IMR-90 (cell line): ENCODE data around the gene PAX5. TPM values are rescaled to one million over a fixed set of nuclear protein-coding genes. Genes with fewer than 3 reads are reported as not detected.

Experiments
- ATAC-seq: fragments of 200-7000 bp; cut with Tn5 transposase; 2 replicates; pipeline ENCODE4 v1.9.1; 2020; ENCODE audit warnings: low read depth, mild to moderate bottlenecking, moderate library complexity
- BruUV-seq: library from RNA; stranded (reverse); fragments of 400-500 nt; replicated peaks from 2 replicates; lab custom pipeline; 2021; lab: Mats Ljungman, UMichigan
- CTCF ChIA-PET: fragments of 300-600 bp; formaldehyde crosslinking; extraction: SDS; loops from one replicate; lab custom pipeline; 2021; ENCODE audit warnings: antibody characterized with exemption; lab: Yijun Ruan, JAX
- POLR2A ChIA-PET: fragments of 300-600 bp; sonication (Branson Sonifier 250); formaldehyde crosslinking; loops from one replicate; lab custom pipeline; 2022; ENCODE audit warnings: antibody characterized with exemption; ENCODE audit not compliant: unreplicated experiment; lab: Charles Lee
- DNase-seq: peaks from one replicate; pipeline ENCODE4 v3.0.0; 2013
- H2AFZ ChIP-seq: replicated peaks from 2 replicates; pipeline ENCODE3; 2013; ENCODE audit warnings: low read length, mild to moderate bottlenecking; ENCODE audit not compliant: poor library complexity
- H2AK5ac ChIP-seq: 2 replicates; pipeline ENCODE4 v1.6.1; 2013; ENCODE audit warnings: low read depth, low read length, inconsistent platforms
- H2AK9ac ChIP-seq: replicated peaks from 2 replicates; pipeline ENCODE3; 2013; ENCODE audit warnings: mild to moderate bottlenecking, low read depth, low read length, moderate library complexity; ENCODE audit not compliant: poor library complexity
- H2BK120ac ChIP-seq: 2 replicates; pipeline ENCODE4 v1.6.1; 2013; ENCODE audit warnings: low read depth, low read length, inconsistent platforms
- H2BK15ac ChIP-seq: 3 replicates; pipeline ENCODE4 v1.6.1; 2013; ENCODE audit warnings: low read depth, low read length, inconsistent platforms
- H2BK20ac ChIP-seq: 2 replicates; pipeline ENCODE4 v1.6.1; 2013; ENCODE audit warnings: low read depth, mild to moderate bottlenecking, inconsistent platforms, low read length, moderate library complexity
- H2BK5ac ChIP-seq: 2 replicates; pipeline ENCODE4 v1.6.1; 2013; ENCODE audit warnings: mild to moderate bottlenecking, low read depth, low read length, inconsistent platforms; ENCODE audit not compliant: poor library complexity, severe bottlenecking
- H3K14ac ChIP-seq: replicated peaks from 2 replicates; pipeline ENCODE4 v1.6.1; 2013; ENCODE audit warnings: low read depth, low read length, inconsistent platforms
- H3K18ac ChIP-seq: 2 replicates; pipeline ENCODE4 v1.6.1; 2013; ENCODE audit warnings: low read depth, low read length, control low read depth
- H3K23ac ChIP-seq: 2 replicates; pipeline ENCODE4 v1.6.1; 2013; ENCODE audit warnings: low read depth, low read length, inconsistent platforms
- H3K27ac ChIP-seq: 2 replicates; pipeline ENCODE4 v1.5.1; 2013; ENCODE audit warnings: mild to moderate bottlenecking, control low read depth, low read length; ENCODE audit not compliant: insufficient read depth
- H3K27me3 ChIP-seq: 2 replicates; pipeline ENCODE4 v1.6.1; 2013; ENCODE audit warnings: low read length; ENCODE audit not compliant: control insufficient read depth, insufficient read depth
- H3K36me3 ChIP-seq: 2 replicates; pipeline ENCODE4 v1.6.1; 2013; ENCODE audit warnings: low read length, mixed read lengths; ENCODE audit not compliant: control insufficient read depth, insufficient read depth
- H3K4ac ChIP-seq: 2 replicates; pipeline ENCODE4 v1.6.1; 2013; ENCODE audit warnings: low read depth, low read length, inconsistent platforms
- H3K4me1 ChIP-seq: 2 replicates; pipeline ENCODE4 v1.6.1; 2013; ENCODE audit warnings: low read length, mixed read lengths; ENCODE audit not compliant: control insufficient read depth, insufficient read depth
- H3K4me2 ChIP-seq: 2 replicates; pipeline ENCODE4 v1.6.1; 2013; ENCODE audit warnings: low read depth, mild to moderate bottlenecking, control low read depth, low read length, moderate library complexity
- H3K4me3 ChIP-seq: 2 replicates; pipeline ENCODE4 v1.5.1; 2013; ENCODE audit warnings: low read depth, mild to moderate bottlenecking, control low read depth, low read length, moderate library complexity; ENCODE audit not compliant: insufficient read depth
- H3K56ac ChIP-seq: 2 replicates; pipeline ENCODE4 v1.6.1; 2013; ENCODE audit warnings: low read length, inconsistent platforms; ENCODE audit not compliant: insufficient read depth; ENCODE audit errors: extremely low read depth
- H3K79me1 ChIP-seq, 2 experiments: 2 replicates each; pipeline ENCODE4 v1.6.1; 2013; ENCODE audit warnings: low read length in 2 of 2, inconsistent platforms in 1 of 2, low read depth in 1 of 2
- H3K9ac ChIP-seq: 2 replicates; pipeline ENCODE4 v1.6.1; 2013; ENCODE audit warnings: low read depth, low read length, control low read depth
- H3K9me1 ChIP-seq: 2 replicates; pipeline ENCODE4 v1.6.1; 2013; ENCODE audit warnings: low read length, inconsistent platforms; ENCODE audit not compliant: insufficient read depth
- H3K9me3 ChIP-seq: 2 replicates; pipeline ENCODE4 v1.6.1; 2013; ENCODE audit warnings: low read length; ENCODE audit not compliant: control insufficient read depth, insufficient read depth
- H4K20me1 ChIP-seq: 2 replicates; pipeline ENCODE4 v1.6.1; 2013; ENCODE audit warnings: low read length, inconsistent platforms; ENCODE audit not compliant: insufficient read depth
- H4K5ac ChIP-seq: 2 replicates; pipeline ENCODE4 v1.6.1; 2013; ENCODE audit warnings: mild to moderate bottlenecking, low read depth, low read length, control low read depth
- H4K8ac ChIP-seq, 2 experiments: 2 replicates each; pipeline ENCODE4 v1.6.1; 2013; ENCODE audit warnings: low read depth in 2 of 2, low read length in 2 of 2, control low read depth in 1 of 2, inconsistent platforms in 1 of 2
- H4K91ac ChIP-seq: 2 replicates; pipeline ENCODE4 v1.6.1; 2013; ENCODE audit warnings: low read depth, low read length, inconsistent platforms; ENCODE audit not compliant: insufficient read depth
- BHLHE40 ChIP-seq: fragments of 150-350 bp; IDR thresholded peaks from 2 replicates; pipeline ENCODE4 v1.6.1; 2016; ENCODE audit warnings: mild to moderate bottlenecking, low read depth, low read length
- CEBPB ChIP-seq: IDR thresholded peaks from 2 replicates; pipeline ENCODE4 v1.6.1; 2012; ENCODE audit warnings: low read depth, low read length, improper control_type of control experiment
- CHD1 ChIP-seq: IDR thresholded peaks from 2 replicates; pipeline ENCODE4 v1.6.1; 2012; ENCODE audit warnings: low read depth, low read length, improper control_type of control experiment
- CTCF ChIP-seq: conservative IDR thresholded peaks from 2 replicates; pipeline ENCODE4 v1.5.1; 2012; ENCODE audit warnings: mild to moderate bottlenecking, low read depth, low read length, improper control_type of control experiment
- MAZ ChIP-seq: IDR thresholded peaks from 2 replicates; pipeline ENCODE4 v1.6.1; 2012; ENCODE audit warnings: low read depth, mild to moderate bottlenecking, low read length, improper control_type of control experiment, moderate library complexity, borderline replicate concordance
- MXI1 ChIP-seq: IDR thresholded peaks from 2 replicates; pipeline ENCODE4 v1.6.1; 2012; ENCODE audit warnings: low read depth, mild to moderate bottlenecking, low read length, moderate library complexity, borderline replicate concordance
- NFE2L2 ChIP-seq: fragments of 150-350 bp; IDR thresholded peaks from 2 replicates; pipeline ENCODE4 v1.6.1; 2016; ENCODE audit warnings: low read depth, mild to moderate bottlenecking, low read length
- POLR2A ChIP-seq: IDR thresholded peaks from 2 replicates; pipeline ENCODE4 v1.6.1; 2012; ENCODE audit warnings: mild to moderate bottlenecking, low read depth, low read length
- RAD21 ChIP-seq: IDR thresholded peaks from 2 replicates; pipeline ENCODE4 v1.6.1; 2012; ENCODE audit warnings: low read length, improper control_type of control experiment
- RCOR1 ChIP-seq: IDR thresholded peaks from 2 replicates; pipeline ENCODE4 v1.6.1; 2012; ENCODE audit warnings: mild to moderate bottlenecking, low read length, improper control_type of control experiment; ENCODE audit not compliant: insufficient replicate concordance
- SMC3 ChIP-seq: fragments of 150-350 bp; IDR thresholded peaks from 2 replicates; pipeline ENCODE4 v1.6.1; 2016; ENCODE audit warnings: low read depth, mild to moderate bottlenecking, antibody characterized with exemption, low read length, moderate library complexity
- WGBS, 2 experiments: methylation state at CpG; one replicate each; pipeline versions ENCODE4 v1.1.5 to v1.1.7; 2013; ENCODE audit warnings: missing lambda C conversion rate in 2 of 2; ENCODE audit not compliant: insufficient read length in 1 of 2; ENCODE audit errors: extremely low coverage in 2 of 2; 5-methylcytosine and 5-hydroxymethylcytosine counted together
- dilution Hi-C: fragments of 300-500 bp; cut with HindIII; formaldehyde crosslinking; loops from one replicate; pipeline ENCODE4 v1.14.3; 2018; ENCODE audit warnings: low sequenced_read_pairs; ENCODE audit not compliant: unreplicated experiment
- in situ Hi-C: fragments of 300-500 bp; cut with MboI; formaldehyde crosslinking; loops from 3 replicates; pipeline ENCODE4 v1.14.3; 2019; ENCODE audit warnings: low sequenced_read_pairs, inconsistent platforms, mixed read lengths
- intact Hi-C: fragments of 100-400 bp; cut with micrococcal nuclease; formaldehyde crosslinking; loops from 2 replicates; pipeline ENCODE4 v1.10.0; 2022
- polyA plus RNA-seq, 3 experiments: library from polyadenylated mRNA; depleted of rRNA; stranded (reverse); fragments of >200 nt; gene quantifications; 2 replicates each; pipeline ENCODE4 v1.2.3, GENCODE V29; 2012; ENCODE audit warnings: low replicate concordance in 1 of 3
- total RNA-seq: library from RNA; depleted of rRNA; stranded (reverse); fragments of >200 nt; gene quantifications from 2 replicates; pipeline ENCODE4 v1.2.3, GENCODE V29; 2012
- TF ChIP-seq, protein P1 (sequence below): fragments of 150-350 bp; IDR thresholded peaks from 2 replicates; pipeline ENCODE4 v1.6.1; 2016; ENCODE audit warnings: low read depth, mild to moderate bottlenecking, low read length, moderate library complexity, borderline replicate concordance
- TF ChIP-seq, protein P2 (sequence below): fragments of 150-350 bp; IDR thresholded peaks from 2 replicates; pipeline ENCODE4 v1.6.1; 2017; ENCODE audit warnings: mild to moderate bottlenecking, antibody characterized with exemption, low read length, low read depth

The PAX5 gene
- total and polyA plus RNA-seq, 2 of the 4 experiments (the other 2 are of a cell fraction): not detected

DNA sequence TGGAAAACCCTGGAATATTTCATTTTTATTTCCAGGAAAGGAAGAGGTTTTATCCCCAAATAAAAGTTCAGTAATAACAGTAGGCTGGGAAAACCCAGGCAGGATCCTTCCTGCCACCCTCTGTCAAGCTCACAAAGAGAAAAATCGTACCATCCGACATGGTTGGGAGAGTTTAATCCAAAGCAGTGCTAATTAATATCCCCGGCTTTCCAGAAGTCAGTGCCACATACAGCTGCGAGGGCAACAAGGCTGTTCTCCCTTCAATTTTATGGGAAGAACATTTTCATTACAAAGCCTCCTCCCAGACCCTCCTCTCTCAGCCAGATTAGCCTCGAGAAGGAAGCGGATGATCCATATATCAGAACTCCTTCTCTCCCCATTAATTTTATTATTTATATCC is 95.5 kb downstream of the PAX5 start (continued):
- TF ChIP-seq, protein P1, sequence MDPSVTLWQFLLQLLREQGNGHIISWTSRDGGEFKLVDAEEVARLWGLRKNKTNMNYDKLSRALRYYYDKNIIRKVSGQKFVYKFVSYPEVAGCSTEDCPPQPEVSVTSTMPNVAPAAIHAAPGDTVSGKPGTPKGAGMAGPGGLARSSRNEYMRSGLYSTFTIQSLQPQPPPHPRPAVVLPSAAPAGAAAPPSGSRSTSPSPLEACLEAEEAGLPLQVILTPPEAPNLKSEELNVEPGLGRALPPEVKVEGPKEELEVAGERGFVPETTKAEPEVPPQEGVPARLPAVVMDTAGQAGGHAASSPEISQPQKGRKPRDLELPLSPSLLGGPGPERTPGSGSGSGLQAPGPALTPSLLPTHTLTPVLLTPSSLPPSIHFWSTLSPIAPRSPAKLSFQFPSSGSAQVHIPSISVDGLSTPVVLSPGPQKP: no peak

- Histone ChIP-seq H3K27ac (no peak overlapping the region), H3K27me3 (peaks cover 38% of the 10 kb centered on the region), H2BK120ac (no peak overlapping the region), H3K23ac (no peak overlapping the region), H4K20me1 (no peaks in the 10 kb centered on the region), H4K91ac (no peak overlapping the region), H4K5ac (no peak overlapping the region), H3K4me2 (no peak overlapping the region), H2AK9ac (no peak overlapping the region), H4K8ac (no peak overlapping the region), H2BK15ac (no peak overlapping the region), H3K79me1 (no peaks in the 10 kb centered on the region), H3K4me1 (no peaks in the 10 kb centered on the region), H3K14ac (no peak overlapping the region), H3K9me3 (no peaks in the 10 kb centered on the region), H2AFZ (no peak overlapping the region), H3K4me3 (no peak overlapping the region), H3K18ac (no peak overlapping the region), H2BK20ac (no peak overlapping the region), H3K9me1 (no peaks in the 10 kb centered on the region), H3K56ac (no peak overlapping the region), H2BK5ac (no peak overlapping the region), H3K9ac (no peak overlapping the region), H3K4ac (no peak overlapping the region), H2AK5ac (no peak overlapping the region), H3K36me3 (no peaks in the 10 kb centered on the region)
- POLR2A ChIA-PET: no interaction called here
- no TSS peak for BruUV-seq
- no CpG with 5 or more reads among the region's 4 CpGs for WGBS, 2 experiments
- ATAC-seq (no peak), DNase-seq (no peak)
- intact Hi-C loops (no loop called here), dilution Hi-C loops (no loop called here), in situ Hi-C loops (no loop called here)
- CTCF ChIA-PET: no interaction called here
- TF ChIP-seq RCOR1 (no peak), NFE2L2 (no peak), CHD1 (no peak), MXI1 (no peak), BHLHE40 (no peak), SMC3 (no peak), CEBPB (no peak), CTCF (no peak), RAD21 (no peak), MAZ (no peak), POLR2A (no peak)
- TF ChIP-seq, protein P1: no peak
- TF ChIP-seq, protein P2, sequence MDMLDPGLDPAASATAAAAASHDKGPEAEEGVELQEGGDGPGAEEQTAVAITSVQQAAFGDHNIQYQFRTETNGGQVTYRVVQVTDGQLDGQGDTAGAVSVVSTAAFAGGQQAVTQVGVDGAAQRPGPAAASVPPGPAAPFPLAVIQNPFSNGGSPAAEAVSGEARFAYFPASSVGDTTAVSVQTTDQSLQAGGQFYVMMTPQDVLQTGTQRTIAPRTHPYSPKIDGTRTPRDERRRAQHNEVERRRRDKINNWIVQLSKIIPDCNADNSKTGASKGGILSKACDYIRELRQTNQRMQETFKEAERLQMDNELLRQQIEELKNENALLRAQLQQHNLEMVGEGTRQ: no peak
These were observed 96.1 kb downstream of the PAX5 start for GRCh38 chr9:36937951-36938350.
